Measurements from ENCODE around the gene SLC39A7.

The SLC39A7 gene

GRCh38 chr6:33160096-33160495 lies 40.6 kb upstream of the SLC39A7 start:
- TF ChIP-seq, protein P1, sequence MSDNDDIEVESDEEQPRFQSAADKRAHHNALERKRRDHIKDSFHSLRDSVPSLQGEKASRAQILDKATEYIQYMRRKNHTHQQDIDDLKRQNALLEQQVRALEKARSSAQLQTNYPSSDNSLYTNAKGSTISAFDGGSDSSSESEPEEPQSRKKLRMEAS (IDR thresholded peaks at IDR 0.05; ENCODE audit: low read depth, low read length), result no peak
- TF ChIP-seq MYC (IDR thresholded peaks at IDR 0.05; ENCODE audit: low read depth, low read length) (no peak), POLR2A (IDR thresholded peaks at IDR 0.05; ENCODE audit: extremely low read depth, insufficient read length) (no peak)
- TF ChIP-seq, protein P2, sequence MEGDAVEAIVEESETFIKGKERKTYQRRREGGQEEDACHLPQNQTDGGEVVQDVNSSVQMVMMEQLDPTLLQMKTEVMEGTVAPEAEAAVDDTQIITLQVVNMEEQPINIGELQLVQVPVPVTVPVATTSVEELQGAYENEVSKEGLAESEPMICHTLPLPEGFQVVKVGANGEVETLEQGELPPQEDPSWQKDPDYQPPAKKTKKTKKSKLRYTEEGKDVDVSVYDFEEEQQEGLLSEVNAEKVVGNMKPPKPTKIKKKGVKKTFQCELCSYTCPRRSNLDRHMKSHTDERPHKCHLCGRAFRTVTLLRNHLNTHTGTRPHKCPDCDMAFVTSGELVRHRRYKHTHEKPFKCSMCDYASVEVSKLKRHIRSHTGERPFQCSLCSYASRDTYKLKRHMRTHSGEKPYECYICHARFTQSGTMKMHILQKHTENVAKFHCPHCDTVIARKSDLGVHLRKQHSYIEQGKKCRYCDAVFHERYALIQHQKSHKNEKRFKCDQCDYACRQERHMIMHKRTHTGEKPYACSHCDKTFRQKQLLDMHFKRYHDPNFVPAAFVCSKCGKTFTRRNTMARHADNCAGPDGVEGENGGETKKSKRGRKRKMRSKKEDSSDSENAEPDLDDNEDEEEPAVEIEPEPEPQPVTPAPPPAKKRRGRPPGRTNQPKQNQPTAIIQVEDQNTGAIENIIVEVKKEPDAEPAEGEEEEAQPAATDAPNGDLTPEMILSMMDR (IDR thresholded peaks at IDR 0.05; ENCODE audit: low read depth, low read length), result no peak
- no peak for DNase-seq (ENCODE audit: low read depth)

DNA sequence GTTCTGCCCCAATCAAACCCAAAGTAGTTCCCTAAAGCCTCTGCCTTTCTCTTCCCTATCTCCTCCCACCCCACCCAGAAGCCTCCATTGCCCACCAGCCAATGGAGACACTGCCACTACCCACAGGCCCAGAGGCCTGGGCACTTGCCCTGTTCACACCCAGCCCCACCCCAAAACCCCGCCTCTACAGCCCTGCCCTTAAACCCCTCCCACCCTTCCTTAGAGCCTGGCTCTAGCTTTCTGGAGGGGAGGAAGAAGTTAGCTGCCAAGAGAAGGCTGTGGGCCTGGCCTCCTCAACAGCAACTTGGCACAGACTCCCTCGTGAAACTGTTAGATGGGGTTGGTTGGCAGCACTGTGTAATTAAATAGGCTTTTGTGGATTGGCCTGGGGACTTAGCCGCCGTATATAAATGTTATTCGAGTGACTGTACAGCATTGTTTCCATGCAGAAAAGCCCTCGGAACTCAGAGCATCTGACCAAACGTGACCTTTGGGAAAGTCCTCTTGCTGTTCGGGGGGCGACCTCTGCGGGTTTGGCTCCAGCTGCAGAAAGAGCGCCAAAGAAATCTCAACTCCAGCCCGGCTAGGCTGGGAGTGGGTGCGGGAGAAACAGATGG lies 39.8 kb upstream of the SLC39A7 start:
- peak; percentile 73 for DNase-seq (ENCODE audit: low read depth)
- no peak overlapping the region for H3K4me3 ChIP-seq (ENCODE audit: low read depth, low read length)

More at GRCh38 chr6:33160096-33160495, 40.6 kb upstream of the SLC39A7 start:
- H3K4me3 ChIP-seq (ENCODE audit: low read depth, low read length), result no peak overlapping the region

GRCh38 chr6:33161354-33162331 lies 39.0 kb upstream of the SLC39A7 start:
- TF ChIP-seq POLR2A (IDR thresholded peaks at IDR 0.05; ENCODE audit: extremely low read depth, insufficient read length), result no peak
- TF ChIP-seq, protein P1 (IDR thresholded peaks at IDR 0.05; ENCODE audit: low read depth, low read length), result peak; percentile 33; the same call in 1 of the 2 replicates
- TF ChIP-seq MYC (IDR thresholded peaks at IDR 0.05; ENCODE audit: low read depth, low read length), result no peak
- TF ChIP-seq, protein P2 (IDR thresholded peaks at IDR 0.05; ENCODE audit: low read depth, low read length), result peak; percentile 89
- DNase-seq (ENCODE audit: low read depth), result peak; percentile 71
- no peak overlapping the region for H3K4me3 ChIP-seq (ENCODE audit: low read depth, low read length)

More for the DNA sequence above, 39.8 kb upstream of the SLC39A7 start:
- TF ChIP-seq MYC (IDR thresholded peaks at IDR 0.05; ENCODE audit: low read depth, low read length), result no peak
- TF ChIP-seq, protein P2 (IDR thresholded peaks at IDR 0.05; ENCODE audit: low read depth, low read length), result no peak
- TF ChIP-seq, protein P1 (IDR thresholded peaks at IDR 0.05; ENCODE audit: low read depth, low read length), result no peak
- no peak for TF ChIP-seq POLR2A (IDR thresholded peaks at IDR 0.05; ENCODE audit: extremely low read depth, insufficient read length)

- DNase-seq (ENCODE audit: low read depth), result no peak
- H3K4me3 ChIP-seq (ENCODE audit: low read depth, low read length), result no peak overlapping the region
- TF ChIP-seq, protein P1 (IDR thresholded peaks at IDR 0.05; ENCODE audit: low read depth, low read length), result no peak
- TF ChIP-seq MYC (IDR thresholded peaks at IDR 0.05; ENCODE audit: low read depth, low read length) (no peak), POLR2A (IDR thresholded peaks at IDR 0.05; ENCODE audit: extremely low read depth, insufficient read length) (no peak)
- TF ChIP-seq, protein P2 (IDR thresholded peaks at IDR 0.05; ENCODE audit: low read depth, low read length), result no peak
These were observed 37.1 kb upstream of the SLC39A7 start for GRCh38 chr6:33163540-33163939.

GRCh38 chr6:33164176-33164575 lies 36.5 kb upstream of the SLC39A7 start:
- TF ChIP-seq POLR2A (IDR thresholded peaks at IDR 0.05; ENCODE audit: extremely low read depth, insufficient read length), result no peak
- TF ChIP-seq, protein P2 (IDR thresholded peaks at IDR 0.05; ENCODE audit: low read depth, low read length), result no peak
- TF ChIP-seq, protein P1 (IDR thresholded peaks at IDR 0.05; ENCODE audit: low read depth, low read length), result no peak
- TF ChIP-seq MYC (IDR thresholded peaks at IDR 0.05; ENCODE audit: low read depth, low read length), result no peak
- no peak for DNase-seq (ENCODE audit: low read depth)

More at GRCh38 chr6:33164176-33164575, 36.5 kb upstream of the SLC39A7 start:
- H3K4me3 ChIP-seq (ENCODE audit: low read depth, low read length), result no peak overlapping the region

All from NB4 (cell line).